GM19372 (cell line): ENCODE results near the gene OR52I1.

Experiments
- ATAC-seq: cut with Tn5 transposase; IDR thresholded peaks from one replicate; pipeline ENCODE4 v1.9.1; 2021; ENCODE audit warnings: mild to moderate bottlenecking, low read depth, moderate library complexity; ENCODE audit not compliant: unreplicated experiment

The OR52I1 gene

GRCh38 chr11:4593739-4594138, at the start of gene OR52I1:
TSS of gene OR52I1 (plus strand) at chr11:4594039. CDS start at chr11:4594039, 0 bp downstream.
- no peak for ATAC-seq

GRCh38 chr11:4544891-4545290, 48.9 kb upstream of the OR52I1 start, which contains the start of gene OR52M1:
TSS of gene OR52M1 (plus strand) at chr11:4545191. CDS start at chr11:4545191, 0 bp downstream.
- ATAC-seq = no peak

GRCh38 chr11:4546878-4547277, 47.0 kb upstream of the OR52I1 start:
- no peak for ATAC-seq

- no peak for ATAC-seq
Measured at GRCh38 chr11:4547416-4547815, 46.4 kb upstream of the OR52I1 start.

GRCh38 chr11:4551346-4551979, 42.4 kb upstream of the OR52I1 start:
- no peak for ATAC-seq

GRCh38 chr11:4559527-4560440, 34.1 kb upstream of the OR52I1 start:
- ATAC-seq = no peak

- ATAC-seq = no peak
Measured at GRCh38 chr11:4560467-4560866, 33.4 kb upstream of the OR52I1 start.

GRCh38 chr11:4565371-4565770, 28.5 kb upstream of the OR52I1 start:
- ATAC-seq = no peak

GRCh38 chr11:4569075-4569474, 24.8 kb upstream of the OR52I1 start:
- no peak for ATAC-seq

GRCh38 chr11:4576880-4577279, 17.0 kb upstream of the OR52I1 start:
- ATAC-seq = no peak

- no peak for ATAC-seq
Measured at GRCh38 chr11:4577761-4578160, 16.1 kb upstream of the OR52I1 start.

- ATAC-seq = no peak
Measured at GRCh38 chr11:4578624-4579023, 15.2 kb upstream of the OR52I1 start.

GRCh38 chr11:4580124-4580523, 13.7 kb upstream of the OR52I1 start:
- no peak for ATAC-seq

- ATAC-seq = no peak
Measured at GRCh38 chr11:4581443-4581842, 12.4 kb upstream of the OR52I1 start, which contains the start of gene OR52I2. TSS of gene OR52I2 (plus strand) at chr11:4581743.

- no peak for ATAC-seq
Measured at GRCh38 chr11:4589017-4589416, 4.8 kb upstream of the OR52I1 start.

GRCh38 chr11:4605057-4605456, 11.2 kb downstream of the OR52I1 start:
- ATAC-seq = no peak

- no peak for ATAC-seq
Measured at GRCh38 chr11:4606231-4607015, 12.6 kb downstream of the OR52I1 start.

- no peak for ATAC-seq
Measured at GRCh38 chr11:4607096-4607495, 13.3 kb downstream of the OR52I1 start.

- peak; percentile 99 for ATAC-seq
Measured at GRCh38 chr11:4607781-4608666, 14.2 kb downstream of the OR52I1 start, which contains the start of gene TRIM68. TSS of gene TRIM68 (minus strand) at chr11:4608231. CDS start at chr11:4605504, 2,727 bp downstream.
